NCI-H69 (cell line): Measurements from ENCODE around the gene MRPL19.

ENCODE experiments used
- DNase-seq: peaks from one replicate; lab custom pipeline; 2025; lab: John Stamatoyannopoulos, UW

The MRPL19 gene

GRCh38 chr2:75736276-75736675, 89.7 kb downstream of the MRPL19 start:
- no peak for DNase-seq

DNA sequence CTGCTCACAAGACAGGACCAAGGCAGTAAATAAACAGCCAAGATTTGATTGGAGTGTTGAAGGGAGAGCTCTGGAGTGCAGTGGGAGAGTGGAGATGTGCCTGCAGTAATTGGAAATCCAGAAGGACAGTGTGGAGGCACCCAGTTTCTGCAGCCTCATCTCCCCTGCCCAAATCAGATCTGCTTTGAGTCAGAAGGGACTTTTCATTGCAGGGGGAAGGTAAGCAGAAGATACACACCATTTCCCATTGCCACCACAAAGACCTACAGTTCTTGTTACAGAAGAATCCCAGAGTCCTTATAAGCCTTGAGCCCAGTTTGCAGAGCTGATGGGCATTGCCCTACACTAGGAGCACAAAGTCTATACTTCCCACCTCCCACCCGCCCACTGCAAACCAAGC, 91.4 kb downstream of the MRPL19 start:
- no peak for DNase-seq
